H1 (cell line): Measurements from ENCODE around the gene CCDC81. TPM values are rescaled to one million over a fixed set of nuclear protein-coding genes. Genes with fewer than 3 reads are reported as not detected.

Experiments
- CTCF ChIA-PET: fragments of 300-600 bp; sonication (Branson Sonifier 250); formaldehyde crosslinking; loops from one replicate; lab custom pipeline; 2021; ENCODE audit not compliant: partially characterized antibody; lab: Charles Lee
- POLR2A ChIA-PET: fragments of 300-600 bp; sonication (Branson Sonifier 250); formaldehyde crosslinking; loops from one replicate; lab custom pipeline; 2021; ENCODE audit warnings: inconsistent platforms; ENCODE audit not compliant: partially characterized antibody; lab: Charles Lee
- DNase-seq, 2 experiments: peaks; one replicate each; pipeline versions ENCODE4 v3.0.0 to v3.0.0-alpha.2; 2010 to 2022; ENCODE audit warnings: low spot score in 2 of 2, low read depth in 1 of 2, mixed read lengths in 1 of 2
- FAIRE-seq: peaks from 2 replicates; lab custom pipeline; 2011; peaks lifted over from hg19 to GRCh38; lab: Jason Lieb, UNC
- H2AFZ ChIP-seq: 2 replicates; pipeline ENCODE4 v1.8.1; 2012; ENCODE audit warnings: low read length, inconsistent platforms
- H2AK5ac ChIP-seq: 2 replicates; pipeline ENCODE4 v1.6.1; 2013; ENCODE audit warnings: low read depth, low read length
- H2BK120ac ChIP-seq: replicated peaks from 2 replicates; pipeline ENCODE3; 2013; ENCODE audit warnings: low read depth, low read length, inconsistent platforms
- H2BK12ac ChIP-seq: 2 replicates; pipeline ENCODE4 v1.6.1; 2013; ENCODE audit warnings: low read depth, low read length
- H2BK15ac ChIP-seq: 2 replicates; pipeline ENCODE4 v1.6.1; 2013; ENCODE audit warnings: low read length
- H2BK20ac ChIP-seq: 2 replicates; pipeline ENCODE4 v1.6.1; 2013; ENCODE audit warnings: low read length
- H2BK5ac ChIP-seq: 2 replicates; pipeline ENCODE4 v1.6.1; 2013; ENCODE audit warnings: low read depth, low read length
- H3K14ac ChIP-seq: 2 replicates; pipeline ENCODE4 v1.6.1; 2013; ENCODE audit warnings: inconsistent platforms; ENCODE audit not compliant: insufficient read length
- H3K18ac ChIP-seq: 2 replicates; pipeline ENCODE4 v1.6.1; 2013; ENCODE audit warnings: low read length; ENCODE audit errors: extremely low read depth
- H3K23ac ChIP-seq: 2 replicates; pipeline ENCODE4 v1.6.1; 2013; ENCODE audit warnings: inconsistent platforms; ENCODE audit not compliant: insufficient read length
- H3K23me2 ChIP-seq: 2 replicates; pipeline ENCODE4 v1.6.1; 2013; ENCODE audit warnings: low read depth, low read length
- H3K27ac ChIP-seq: 2 replicates; pipeline ENCODE4 v1.6.1; 2011; ENCODE audit warnings: low read depth, low read length, inconsistent platforms
- H3K27me3 ChIP-seq, 4 experiments: replicated peaks in 1 of 4; 1 replicate in 1 of 4; 2 replicates in 3 of 4; pipeline versions ENCODE4 v1.6.1 to v1.8.1; 2011 to 2013; ENCODE audit warnings: low read length in 3 of 4, mild to moderate bottlenecking in 3 of 4, inconsistent platforms in 2 of 4, mixed read lengths in 2 of 4, moderate library complexity in 1 of 4; ENCODE audit not compliant: control insufficient read depth in 3 of 4, insufficient read depth in 3 of 4; ENCODE audit errors: extremely low read depth in 1 of 4
- H3K36me3 ChIP-seq, 4 experiments: 2 replicates each; pipeline versions ENCODE4 v1.6.1 to v1.8.1; 2011 to 2013; ENCODE audit warnings: mild to moderate bottlenecking in 4 of 4, low read length in 3 of 4, moderate library complexity in 2 of 4, control low read depth in 1 of 4, inconsistent platforms in 1 of 4; ENCODE audit not compliant: insufficient read depth in 4 of 4, control insufficient read depth in 2 of 4
- H3K4ac ChIP-seq: replicated peaks from 2 replicates; pipeline ENCODE3; 2013; ENCODE audit warnings: low read length, low read depth, mixed read lengths, inconsistent platforms; ENCODE audit not compliant: insufficient read length
- H3K4me1 ChIP-seq, 4 experiments: replicated peaks in 1 of 4; 1 replicate in 1 of 4; 2 replicates in 3 of 4; pipeline versions ENCODE4 v1.6.1 to v1.8.1; 2011 to 2013; ENCODE audit warnings: low read length in 3 of 4, inconsistent platforms in 2 of 4, mixed read lengths in 1 of 4; ENCODE audit not compliant: insufficient read depth in 4 of 4, control insufficient read depth in 3 of 4
- H3K4me2 ChIP-seq, 2 experiments: 2 replicates each; pipeline versions ENCODE4 v1.6.1 to v1.8.1; 2011 to 2013; ENCODE audit warnings: low read depth in 2 of 2, low read length in 2 of 2, control low read depth in 1 of 2, inconsistent platforms in 1 of 2, mild to moderate bottlenecking in 1 of 2; ENCODE audit not compliant: insufficient read depth in 1 of 2
- H3K4me3 ChIP-seq, 4 experiments: fragments of 200-600, 300-600 bp in 1 of 4; sonication (generic), shearing (Covaris generic), sonication (Bioruptor Twin) in 1 of 4; 2 replicates each; pipeline versions ENCODE4 v1.5.1 to v1.8.1; 2011 to 2016; ENCODE audit warnings: low read length in 4 of 4, low read depth in 3 of 4, control low read depth in 2 of 4, inconsistent platforms in 2 of 4, mild to moderate bottlenecking in 2 of 4, mixed read lengths in 1 of 4, moderate library complexity in 1 of 4; ENCODE audit not compliant: insufficient read depth in 2 of 4; ENCODE audit errors: extremely low read depth in 1 of 4
- H3K56ac ChIP-seq: replicated peaks from 2 replicates; pipeline ENCODE3; 2013; ENCODE audit warnings: low read depth, mild to moderate bottlenecking, mixed read lengths, low read length, inconsistent platforms; ENCODE audit not compliant: insufficient read length
- H3K79me1 ChIP-seq: 2 replicates; pipeline ENCODE4 v1.6.1; 2013; ENCODE audit warnings: low read depth, low read length, control low read depth
- H3K79me2 ChIP-seq, 2 experiments: 2 replicates each; pipeline versions ENCODE4 v1.6.1 to v1.8.1; 2012 to 2013; ENCODE audit warnings: low read length in 2 of 2, mild to moderate bottlenecking in 2 of 2, inconsistent platforms in 1 of 2; ENCODE audit not compliant: insufficient read depth in 2 of 2, control insufficient read depth in 1 of 2
- H3K9ac ChIP-seq, 4 experiments: replicated peaks in 1 of 4; 1 replicate in 1 of 4; 2 replicates in 3 of 4; pipeline versions ENCODE4 v1.6.1 to v1.8.1; 2011 to 2013; ENCODE audit warnings: low read depth in 3 of 4, low read length in 3 of 4, control low read depth in 2 of 4, mild to moderate bottlenecking in 2 of 4, moderate library complexity in 2 of 4, inconsistent platforms in 1 of 4; ENCODE audit errors: extremely low read depth in 1 of 4
- H3K9me3 ChIP-seq, 2 experiments: 2 replicates each; pipeline versions ENCODE4 v1.6.1 to v1.8.1; 2012 to 2013; ENCODE audit warnings: mild to moderate bottlenecking in 2 of 2, moderate library complexity in 2 of 2, control low read depth in 1 of 2, inconsistent platforms in 1 of 2, low read depth in 1 of 2, low read length in 1 of 2, mixed read lengths in 1 of 2; ENCODE audit not compliant: insufficient read depth in 2 of 2
- H4K20me1 ChIP-seq, 2 experiments: replicated peaks in 1 of 2; 2 replicates each; pipeline versions ENCODE3 to v1.8.1; 2011 to 2013; ENCODE audit warnings: inconsistent platforms in 2 of 2, low read length in 2 of 2, mild to moderate bottlenecking in 1 of 2; ENCODE audit not compliant: insufficient read depth in 2 of 2, control insufficient read depth in 1 of 2
- H4K5ac ChIP-seq: 2 replicates; pipeline ENCODE4 v1.6.1; 2013; ENCODE audit warnings: low read length, low read depth, mixed read lengths, inconsistent platforms; ENCODE audit not compliant: insufficient read length
- H4K8ac ChIP-seq: 2 replicates; pipeline ENCODE4 v1.8.0; 2013; ENCODE audit warnings: mild to moderate bottlenecking, moderate library complexity, low read length, inconsistent platforms; ENCODE audit not compliant: insufficient read depth; ENCODE audit errors: extremely low read depth
- H4K91ac ChIP-seq: replicated peaks from 2 replicates; pipeline ENCODE3; 2013; ENCODE audit warnings: low read length, mixed read lengths, inconsistent platforms; ENCODE audit not compliant: insufficient read length
- ASH2L ChIP-seq: fragments of 200-600, 300-600 bp; sonication (generic); IDR thresholded peaks from one replicate; pipeline ENCODE4 v1.7.1; 2017; ENCODE audit warnings: low read length
- BACH1 ChIP-seq: IDR thresholded peaks from 2 replicates; pipeline ENCODE4 v1.6.1; 2012; ENCODE audit warnings: low read length, improper control_type of control experiment
- BRCA1 ChIP-seq: IDR thresholded peaks from 2 replicates; pipeline ENCODE4 v1.6.1; 2012; ENCODE audit warnings: low read depth, low read length, improper control_type of control experiment
- CBX5 ChIP-seq: fragments of 300-800, 300-1000 bp; sonication (generic); IDR thresholded peaks from 2 replicates; pipeline ENCODE4 v1.7.1; 2016; ENCODE audit warnings: antibody characterized with exemption, low read length, low read depth
- EGR1 ChIP-seq: IDR thresholded peaks from 2 replicates; pipeline ENCODE4 v1.6.1; 2011; ENCODE audit warnings: low read depth, low read length, borderline replicate concordance
- GABPA ChIP-seq: IDR thresholded peaks from 2 replicates; pipeline ENCODE4 v1.6.1; 2011; ENCODE audit warnings: mild to moderate bottlenecking, low read length, moderate library complexity, borderline replicate concordance; ENCODE audit not compliant: insufficient read depth
- GTF2F1 ChIP-seq: IDR thresholded peaks from 2 replicates; pipeline ENCODE4 v1.6.1; 2012; ENCODE audit warnings: low read depth, low read length, improper control_type of control experiment, borderline replicate concordance
- POLR2AphosphoS5 ChIP-seq: IDR thresholded peaks from 2 replicates; pipeline ENCODE4 v1.6.1; 2011; ENCODE audit warnings: low read depth, low read length
- RNF2 ChIP-seq: fragments of 200-900, 300-1000 bp; sonication (generic); IDR thresholded peaks from 2 replicates; pipeline ENCODE4 v1.7.1; 2016; ENCODE audit warnings: borderline replicate concordance, low read depth, mild to moderate bottlenecking, antibody characterized with exemption, low read length; ENCODE audit not compliant: poor library complexity, severe bottlenecking; ENCODE audit errors: missing control alignments
- SIN3A ChIP-seq, 2 experiments: IDR thresholded peaks in 1 of 2; conservative IDR thresholded peaks in 1 of 2; 2 replicates each; pipeline ENCODE4 v1.6.1; 2011 to 2012; ENCODE audit warnings: low read length in 2 of 2, improper control_type of control experiment in 1 of 2, low read depth in 1 of 2, mild to moderate bottlenecking in 1 of 2
- SIRT6 ChIP-seq: IDR thresholded peaks from one replicate; pipeline ENCODE4 v1.7.1; 2012; ENCODE audit warnings: low read length, inconsistent platforms
- SP2 ChIP-seq: IDR thresholded peaks from 2 replicates; pipeline ENCODE4 v1.6.1; 2012; ENCODE audit warnings: mild to moderate bottlenecking, low read length, inconsistent platforms
- YY1 ChIP-seq: IDR thresholded peaks from 2 replicates; pipeline ENCODE4 v1.6.1; 2011; ENCODE audit warnings: low read depth, mild to moderate bottlenecking, low read length
- WGBS, 2 experiments: shearing (Covaris generic) in 1 of 2; methylation state at CpG; one replicate each; pipeline versions ENCODE4 v1.1.6 to v1.1.7; 2013 to 2015; ENCODE audit warnings: low lambda C conversion rate in 2 of 2, mixed read lengths in 2 of 2, inconsistent platforms in 1 of 2, low coverage in 1 of 2, missing lambda C conversion rate in 1 of 2; ENCODE audit not compliant: insufficient replicate concordance in 2 of 2, insufficient coverage in 1 of 2, insufficient read length in 1 of 2; ENCODE audit errors: extremely low coverage in 1 of 2, missing lambda C conversion rate in 1 of 2; 5-methylcytosine and 5-hydroxymethylcytosine counted together
- polyA plus RNA-seq, 7 experiments: library from polyadenylated mRNA; depleted of rRNA in 3 of 7; stranded (reverse) in 5 of 7; unstranded in 2 of 7; fragments of >200 nt in 5 of 7; fragments of 200-250 nt in 2 of 7; gene quantifications; 1 replicate in 5 of 7; 2 replicates in 1 of 7; 4 replicates in 1 of 7; pipeline versions ENCODE4 v1.2.1 to v1.2.3, GENCODE V29; 2011 to 2013; ENCODE audit warnings: missing spikeins in 2 of 7, mixed read lengths in 2 of 7
- total RNA-seq: library from RNA; stranded (reverse); fragmentation: NEBNext Ultra II Directional; extraction: Animal tissue kit (Norgen Biotek cat#: 25700); gene quantifications from 2 replicates; pipeline ENCODE4 v1.2.1, GENCODE V29; 2021
- TF ChIP-seq, protein P1 (sequence below): IDR thresholded peaks from 2 replicates; pipeline ENCODE4 v1.6.1; 2012; ENCODE audit warnings: inconsistent platforms

The CCDC81 gene
- total and polyA plus RNA-seq, 2 of the 8 experiments (the other 6 are each of a cell fraction or from before 2014, with no cell fraction given) = 0.30 to 0.58 TPM

DNA sequence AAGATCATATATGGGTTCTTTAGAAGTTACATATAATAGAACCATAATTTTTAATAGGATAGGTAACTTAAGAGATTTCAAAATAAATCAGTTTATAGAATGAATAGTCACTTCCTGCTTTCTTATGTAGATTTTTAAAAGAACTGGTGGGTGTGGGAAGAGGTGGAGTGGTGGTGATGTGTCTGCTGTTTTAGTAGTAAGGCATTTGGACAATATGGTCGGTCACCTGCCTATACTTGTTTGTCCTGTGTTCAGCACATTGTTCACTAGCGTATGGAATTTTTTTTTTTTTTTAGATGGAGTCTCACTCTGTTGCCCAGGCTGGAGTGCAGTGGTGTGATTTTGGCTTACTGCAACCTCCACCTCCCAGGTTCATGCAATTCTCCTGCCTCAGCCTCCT is 39.3 kb downstream of the CCDC81 start:
- Histone ChIP-seq H4K20me1 (no peaks in the 10 kb centered on the region), H4K8ac (no peak overlapping the region), H3K79me2 (no peaks in the 10 kb centered on the region), H4K5ac (no peak overlapping the region), H3K4me3 (no peak overlapping the region), H2BK5ac (no peak overlapping the region), H3K9ac (no peak overlapping the region), H3K9me3 (no peaks in the 10 kb centered on the region), H3K79me1 (no peaks in the 10 kb centered on the region), H3K4me2 (no peak overlapping the region), H2AK5ac (no peak overlapping the region), H2AFZ (no peak overlapping the region), H2BK15ac (no peak overlapping the region), H3K23me2 (no peaks in the 10 kb centered on the region), H3K23ac (no peak overlapping the region), H3K27ac (no peak overlapping the region), H3K36me3 (no peaks in the 10 kb centered on the region), H3K56ac (no peak overlapping the region), H3K4me1 (no peaks in the 10 kb centered on the region)
- no peak for DNase-seq
- 95% methylated on average over 2 of the region's 2 CpGs; no CpG with 5 or more reads in 1 of the 2 experiments for WGBS, 2 experiments
- POLR2A ChIA-PET = interaction anchor here (0.6 kb wide), 1 partner anchor 85 kb away, joined by 3 read pairs; no protein-coding TSS in a partner anchor
- no peak for FAIRE-seq
- TF ChIP-seq EGR1 (no peak), SP2 (no peak), GTF2F1 (no peak), POLR2AphosphoS5 (no peak), ASH2L (no peak), GABPA (no peak), SIRT6 (no peak), RNF2 (no peak), YY1 (no peak), BACH1 (no peak), SIN3A (conservative IDR thresholded peaks at IDR 0.05 in 1 of 2, IDR thresholded peaks at IDR 0.05 in 1 of 2; ENCODE audit: low read depth in 1 of 2, low read length in 2 of 2) (no peak), CBX5 (no peak), BRCA1 (no peak)
- TF ChIP-seq, protein P1, sequence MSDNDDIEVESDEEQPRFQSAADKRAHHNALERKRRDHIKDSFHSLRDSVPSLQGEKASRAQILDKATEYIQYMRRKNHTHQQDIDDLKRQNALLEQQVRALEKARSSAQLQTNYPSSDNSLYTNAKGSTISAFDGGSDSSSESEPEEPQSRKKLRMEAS = no peak
- TF ChIP-seq, all 59 proteins: peak for 0
- Histone ChIP-seq H2BK12ac (no peak overlapping the region), H3K4ac (no peak overlapping the region), H2BK120ac (no peak overlapping the region), H3K18ac (no peak overlapping the region), H2BK20ac (no peak overlapping the region), H4K91ac (no peak overlapping the region), H3K27me3 (no peaks in the 10 kb centered on the region), H3K14ac (no peak overlapping the region)
- CTCF ChIA-PET = interaction anchor here (1.6 to 2.6 kb wide), 3 partner anchors 19 to 53 kb away, joined by 7 to 11 read pairs (median 9); no protein-coding TSS in a partner anchor
